ENCODE results near the gene NKD2.

NKD2 gene

GRCh38 chr5:1053391-1054017, 44.9 kb downstream of the NKD2 start:
- no peak for TF ChIP-seq CTCF (IDR thresholded peaks at IDR 0.05; ENCODE audit: low read depth, low read length)

GRCh38 chr5:1054018-1054798, 45.6 kb downstream of the NKD2 start:
- H3K36me3 ChIP-seq = peaks cover 67% of the 10 kb centered on the region
- no peak overlapping the region for H3K4me3 ChIP-seq (ENCODE audit: low read depth, low read length)
- H3K27me3 ChIP-seq (ENCODE audit: insufficient read depth, low read depth, severe bottlenecking) = no peaks in the 10 kb centered on the region
- H3K27ac ChIP-seq = no peak overlapping the region
- DNase-seq = no peak
- no peaks in the 10 kb centered on the region for H3K9me3 ChIP-seq (ENCODE audit: severe bottlenecking)
- TF ChIP-seq CTCF (IDR thresholded peaks at IDR 0.05; ENCODE audit: low read depth, low read length) = no peak

More at GRCh38 chr5:1053391-1054017, 44.9 kb downstream of the NKD2 start:
- Histone ChIP-seq H3K36me3 (peaks cover 60% of the 10 kb centered on the region), H3K9me3 (ENCODE audit: severe bottlenecking) (no peaks in the 10 kb centered on the region), H3K27me3 (ENCODE audit: insufficient read depth, low read depth, severe bottlenecking) (no peaks in the 10 kb centered on the region), H3K27ac (no peak overlapping the region), H3K4me3 (ENCODE audit: low read depth, low read length) (no peak overlapping the region)
- no peak for DNase-seq

GRCh38 chr5:1054799-1055775, 46.5 kb downstream of the NKD2 start:
- DNase-seq = no peak
- Histone ChIP-seq H3K4me3 (ENCODE audit: low read depth, low read length) (no peak overlapping the region), H3K27ac (no peak overlapping the region), H3K36me3 (peaks cover 74% of the 10 kb centered on the region), H3K27me3 (ENCODE audit: insufficient read depth, low read depth, severe bottlenecking) (no peaks in the 10 kb centered on the region), H3K9me3 (ENCODE audit: severe bottlenecking) (no peaks in the 10 kb centered on the region)
- TF ChIP-seq CTCF (IDR thresholded peaks at IDR 0.05; ENCODE audit: low read depth, low read length) = no peak

GRCh38 chr5:1055896-1056610, 47.5 kb downstream of the NKD2 start:
- H3K9me3 ChIP-seq (ENCODE audit: severe bottlenecking) = no peaks in the 10 kb centered on the region
- H3K36me3 ChIP-seq = peaks cover 75% of the 10 kb centered on the region
- H3K4me3 ChIP-seq (ENCODE audit: low read depth, low read length) = no peak overlapping the region
- no peak overlapping the region for H3K27ac ChIP-seq
- H3K27me3 ChIP-seq (ENCODE audit: insufficient read depth, low read depth, severe bottlenecking) = no peaks in the 10 kb centered on the region
- DNase-seq = no peak
- no peak for TF ChIP-seq CTCF (IDR thresholded peaks at IDR 0.05; ENCODE audit: low read depth, low read length)

All from WERI-Rb-1 (cell line).